OCI-LY7 (cell line): Measurements from ENCODE around the gene TMEM238L. TPM values are rescaled to one million over a fixed set of nuclear protein-coding genes. Genes with fewer than 3 reads are reported as not detected.

ENCODE experiments used
- BruUV-seq: library from RNA; stranded (reverse); fragments of 400-500 nt; replicated peaks from 2 replicates; lab custom pipeline; 2021; lab: Mats Ljungman, UMichigan
- CTCF ChIA-PET: fragments of 300-600 bp; sonication (Branson Sonifier 250); formaldehyde crosslinking; loops from one replicate; lab custom pipeline; 2022; ENCODE audit warnings: antibody characterized with exemption; ENCODE audit not compliant: unreplicated experiment; lab: Charles Lee
- POLR2A ChIA-PET: fragments of 300-600 bp; sonication (Branson Sonifier 250); formaldehyde crosslinking; loops from one replicate; lab custom pipeline; 2022; ENCODE audit warnings: antibody characterized with exemption; lab: Charles Lee
- DNase-seq: peaks from one replicate; pipeline ENCODE4 v3.0.0-alpha.2; 2015; ENCODE audit warnings: low spot score
- H2AFZ ChIP-seq: fragments of 200-600 bp; sonication (generic), shearing (Covaris generic); 2 replicates; pipeline ENCODE4 v1.6.1; 2014; ENCODE audit warnings: mild to moderate bottlenecking, antibody characterized with exemption, low read length, moderate library complexity
- H3K27ac ChIP-seq: fragments of 200-600 bp; sonication (generic); 2 replicates; pipeline ENCODE4 v1.5.1; 2014; ENCODE audit warnings: mixed run types, low read depth, mild to moderate bottlenecking, moderate library complexity, low read length, inconsistent platforms; ENCODE audit not compliant: poor library complexity, severe bottlenecking
- H3K36me3 ChIP-seq: fragments of 200-600 bp; sonication (generic); 2 replicates; pipeline ENCODE4 v1.6.1; 2014; ENCODE audit warnings: mild to moderate bottlenecking, antibody characterized with exemption, low read length, moderate library complexity, mixed read lengths; ENCODE audit not compliant: insufficient read depth
- H3K4me1 ChIP-seq: fragments of 200-600 bp; sonication (generic); 2 replicates; pipeline ENCODE4 v1.5.1; 2014; ENCODE audit warnings: mild to moderate bottlenecking, low read length; ENCODE audit not compliant: insufficient read depth, poor library complexity, severe bottlenecking
- H3K4me2 ChIP-seq: fragments of 200-600 bp; sonication (generic); 2 replicates; pipeline ENCODE4 v1.6.1; 2014; ENCODE audit warnings: mild to moderate bottlenecking, low read length
- H3K4me3 ChIP-seq: fragments of 200-600 bp; sonication (generic); 2 replicates; pipeline ENCODE4 v1.5.1; 2014; ENCODE audit warnings: mild to moderate bottlenecking, low read depth, low read length; ENCODE audit not compliant: poor library complexity, severe bottlenecking
- H3K79me2 ChIP-seq: fragments of 200-600 bp; sonication (generic); 2 replicates; pipeline ENCODE4 v1.6.1; 2016; ENCODE audit warnings: low read depth, mild to moderate bottlenecking, low read length, moderate library complexity, mixed read lengths; ENCODE audit not compliant: insufficient read depth
- H3K9me2 ChIP-seq: fragments of 200-600 bp; sonication (generic); 2 replicates; pipeline ENCODE4 v1.6.1; 2016; ENCODE audit warnings: mild to moderate bottlenecking, low read length, mixed read lengths; ENCODE audit not compliant: insufficient read depth
- H3K9me3 ChIP-seq: fragments of 200-600 bp; sonication (generic); 2 replicates; pipeline ENCODE4 v1.6.1; 2014; ENCODE audit warnings: mild to moderate bottlenecking, mixed run types, low read length, mixed read lengths
- H4K20me1 ChIP-seq: fragments of 200-600 bp; sonication (generic); 2 replicates; pipeline ENCODE4 v1.6.1; 2014; ENCODE audit warnings: mild to moderate bottlenecking, antibody characterized with exemption, low read length, moderate library complexity, mixed read lengths; ENCODE audit not compliant: insufficient read depth
- CTCF ChIP-seq: fragments of 200-600 bp; sonication (generic); conservative IDR thresholded peaks from 2 replicates; pipeline ENCODE4 v1.5.1; 2014; ENCODE audit warnings: mild to moderate bottlenecking, antibody characterized with exemption, low read length, moderate library complexity, mixed read lengths
- EZH2phosphoT487 ChIP-seq: fragments of 200-600 bp; sonication (generic); IDR thresholded peaks from 2 replicates; pipeline ENCODE4 v1.6.1; 2018; ENCODE audit warnings: low read depth, borderline replicate concordance, mild to moderate bottlenecking, mixed run types, antibody characterized with exemption, low read length, moderate library complexity, mixed read lengths
- intact Hi-C: fragments of 100-400 bp; cut with micrococcal nuclease; formaldehyde crosslinking; loops from one replicate; pipeline ENCODE4 v1.10.0; 2022; ENCODE audit not compliant: unreplicated experiment
- total RNA-seq, 2 experiments: library from RNA; depleted of rRNA in 1 of 2; stranded (reverse); fragments of >200 nt in 1 of 2; shearing (Covaris generic) in 1 of 2; gene quantifications; 2 replicates each; pipeline ENCODE4 v1.2.3, GENCODE V29; 2014 to 2022

TMEM238L gene
- total RNA-seq, 2 experiments from 2014 or later: not detected

GRCh38 chr17:10752696-10753095, 51.2 kb downstream of the TMEM238L start:
- H3K79me2 ChIP-seq: no peaks in the 10 kb centered on the region
- H3K9me2 ChIP-seq: no peaks in the 10 kb centered on the region
- H3K4me3 ChIP-seq: no peak overlapping the region
- H3K36me3 ChIP-seq: no peaks in the 10 kb centered on the region
- intact Hi-C loops: no loop called here
- no peaks in the 10 kb centered on the region for H3K4me1 ChIP-seq
- no peaks in the 10 kb centered on the region for H4K20me1 ChIP-seq
- TF ChIP-seq EZH2phosphoT487: no peak
- TF ChIP-seq CTCF: no peak
- no TSS peak for BruUV-seq
- no peak overlapping the region for H2AFZ ChIP-seq
- ChIA-PET CTCF (no interaction called here), POLR2A (no interaction called here)
- no peak for DNase-seq
- no peak overlapping the region for H3K4me2 ChIP-seq
- H3K27ac ChIP-seq: no peak overlapping the region
- H3K9me3 ChIP-seq: no peaks in the 10 kb centered on the region

- Histone ChIP-seq H3K9me3 (no peaks in the 10 kb centered on the region), H3K36me3 (no peaks in the 10 kb centered on the region), H4K20me1 (no peaks in the 10 kb centered on the region), H3K4me3 (no peak overlapping the region), H2AFZ (no peak overlapping the region), H3K79me2 (no peaks in the 10 kb centered on the region), H3K4me2 (no peak overlapping the region), H3K4me1 (no peaks in the 10 kb centered on the region), H3K9me2 (no peaks in the 10 kb centered on the region), H3K27ac (no peak overlapping the region)
- BruUV-seq: no TSS peak
- intact Hi-C loops: no loop called here
- no peak for TF ChIP-seq EZH2phosphoT487
- no peak for TF ChIP-seq CTCF
- ChIA-PET CTCF (no interaction called here), POLR2A (no interaction called here)
- DNase-seq: no peak
Measured at GRCh38 chr17:10751563-10751962, 52.3 kb downstream of the TMEM238L start.

GRCh38 chr17:10750210-10750609, 53.7 kb downstream of the TMEM238L start:
- H3K4me3 ChIP-seq: no peak overlapping the region
- H3K9me3 ChIP-seq: no peaks in the 10 kb centered on the region
- BruUV-seq: no TSS peak
- ChIA-PET POLR2A (no interaction called here), CTCF (no interaction called here)
- H2AFZ ChIP-seq: no peak overlapping the region
- no peaks in the 10 kb centered on the region for H4K20me1 ChIP-seq
- H3K9me2 ChIP-seq: no peaks in the 10 kb centered on the region
- no peak overlapping the region for H3K4me2 ChIP-seq
- DNase-seq: no peak
- intact Hi-C loops: no loop called here
- no peaks in the 10 kb centered on the region for H3K4me1 ChIP-seq
- H3K27ac ChIP-seq: no peak overlapping the region
- H3K79me2 ChIP-seq: no peaks in the 10 kb centered on the region
- no peak for TF ChIP-seq CTCF
- TF ChIP-seq EZH2phosphoT487: no peak
- no peaks in the 10 kb centered on the region for H3K36me3 ChIP-seq
